Fibroblast of the conjunctiva (primary cell): ENCODE measurements around the gene OR51M1.

ENCODE experiments used
- DNase-seq: peaks from one replicate; pipeline ENCODE4 v3.0.0-alpha.2; 2010; ENCODE audit warnings: low read depth

OR51M1 gene

DNA sequence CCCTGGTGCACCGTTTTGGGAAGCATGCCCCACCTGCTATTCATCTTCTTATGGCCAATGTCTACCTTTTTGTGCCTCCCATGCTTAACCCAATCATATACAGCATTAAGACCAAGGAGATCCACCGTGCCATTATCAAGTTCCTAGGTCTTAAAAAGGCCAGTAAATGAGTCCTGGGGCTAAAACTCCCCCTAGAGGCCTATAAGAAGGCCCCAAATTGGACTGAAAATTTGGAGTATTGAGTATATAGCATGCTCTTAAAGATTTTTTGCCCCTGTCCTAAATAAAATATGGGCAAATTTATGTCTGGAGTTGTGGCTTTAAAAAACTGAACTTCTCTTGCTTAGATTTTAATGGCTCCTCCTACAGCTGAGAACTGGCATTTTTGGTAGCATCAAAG is 6.6 kb downstream of the OR51M1 start:
- DNase-seq: no peak

DNA sequence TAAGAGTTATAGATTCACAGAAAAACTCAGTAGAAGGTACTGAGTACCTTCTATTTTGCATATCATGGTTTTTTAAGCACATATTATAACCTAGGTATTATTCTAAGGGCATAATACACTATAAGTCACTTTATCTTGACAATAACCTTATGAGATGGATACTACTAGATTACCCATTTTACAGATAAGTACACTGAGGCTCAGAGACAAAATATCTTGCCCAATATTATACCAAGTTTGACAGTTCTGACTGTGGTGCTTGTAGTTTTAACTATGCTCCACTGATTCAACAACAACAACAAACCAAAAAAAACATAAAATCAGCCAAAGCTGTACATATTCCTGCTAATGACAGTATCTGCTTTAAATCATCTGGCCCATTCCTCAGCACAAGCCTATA is 10.5 kb downstream of the OR51M1 start:
- DNase-seq: no peak

DNA sequence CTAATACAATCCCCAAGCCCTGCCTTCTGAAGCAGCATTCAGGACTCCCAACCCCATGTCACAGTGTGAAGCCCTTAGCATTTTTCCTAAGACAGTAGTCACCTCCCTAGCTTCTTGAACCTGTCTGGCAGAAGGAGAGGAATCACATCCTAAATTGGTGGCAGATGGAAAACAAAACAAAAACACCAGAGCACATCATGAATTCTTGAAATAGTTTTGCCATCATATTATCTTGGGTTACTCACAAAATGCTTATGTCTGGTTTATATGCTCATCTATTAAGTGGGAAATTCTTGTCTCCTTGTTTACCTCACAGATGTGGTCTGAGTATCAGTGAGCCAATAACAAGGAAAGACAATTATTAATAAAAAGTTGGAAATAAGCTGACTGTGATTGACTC is 15.3 kb downstream of the OR51M1 start:
- no peak for DNase-seq

GRCh38 chr11:5405173-5405572 is 21.6 kb downstream of the OR51M1 start:
- DNase-seq: no peak

- DNase-seq: no peak
These were observed 37.4 kb downstream of the OR51M1 start for GRCh38 chr11:5420993-5421392.

DNA sequence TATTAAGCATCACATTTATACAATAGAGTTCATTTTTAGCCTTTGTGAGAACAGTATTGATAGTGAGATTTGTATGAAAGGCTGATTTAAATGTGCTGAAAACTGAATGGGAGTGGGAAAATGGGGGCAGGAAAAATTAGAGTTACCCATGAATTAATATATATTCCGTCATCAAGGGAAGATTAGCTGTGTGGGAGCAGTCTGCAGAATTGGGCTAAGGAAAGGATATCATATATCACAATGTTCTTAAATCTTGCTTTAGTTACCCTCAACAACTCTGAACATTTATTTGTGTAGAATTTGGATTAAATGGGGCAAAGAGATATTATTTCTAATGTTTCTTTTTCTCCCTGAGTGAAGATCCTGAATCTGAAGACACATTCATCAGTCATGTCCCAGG is 38.2 kb downstream of the OR51M1 start, which contains the start of gene OR51Q1:
OR51Q1 (plus strand) TSS at position 301 of the 400 bp plus-strand sequence; CDS start at position 391, 90 bp downstream.
- DNase-seq: no peak

- no peak for DNase-seq
These were observed 39.5 kb downstream of the OR51M1 start for GRCh38 chr11:5423131-5423530.

DNA sequence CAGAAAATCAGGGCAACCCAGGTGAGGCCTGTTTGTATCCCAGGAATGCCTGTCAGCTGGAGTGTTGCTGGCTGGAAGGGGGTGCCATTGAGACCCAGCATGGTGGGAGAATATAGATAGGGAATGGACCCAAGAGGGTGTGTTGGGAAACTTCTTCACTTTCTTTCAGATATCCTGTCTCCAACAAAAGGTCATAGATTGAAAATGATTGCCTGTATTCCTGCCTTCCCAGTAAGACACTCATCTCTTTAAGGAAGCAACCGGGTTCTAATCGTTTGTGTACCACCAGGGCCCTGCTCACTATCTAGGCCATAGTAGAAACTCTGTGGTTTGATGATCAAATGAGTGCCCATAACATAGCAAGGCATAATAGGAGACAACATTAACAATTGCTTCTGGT is 57.8 kb downstream of the OR51M1 start, which contains the start of gene OR51I1:
OR51I1 (minus strand) TSS at position 101 of the 400 bp plus-strand sequence; CDS start at position 101, 0 bp downstream.
- no peak for DNase-seq
